IMR-90 (cell line): ENCODE results near the gene SMOC1. TPM values are rescaled to one million over a fixed set of nuclear protein-coding genes. Genes with fewer than 3 reads are reported as not detected.

Experiments
- ATAC-seq: fragments of 200-7000 bp; cut with Tn5 transposase; 2 replicates; pipeline ENCODE4 v1.9.1; 2020; ENCODE audit warnings: low read depth, mild to moderate bottlenecking, moderate library complexity
- BruUV-seq: library from RNA; stranded (reverse); fragments of 400-500 nt; replicated peaks from 2 replicates; lab custom pipeline; 2021; lab: Mats Ljungman, UMichigan
- CTCF ChIA-PET: fragments of 300-600 bp; formaldehyde crosslinking; extraction: SDS; loops from one replicate; lab custom pipeline; 2021; ENCODE audit warnings: antibody characterized with exemption; lab: Yijun Ruan, JAX
- POLR2A ChIA-PET: fragments of 300-600 bp; sonication (Branson Sonifier 250); formaldehyde crosslinking; loops from one replicate; lab custom pipeline; 2022; ENCODE audit warnings: antibody characterized with exemption; ENCODE audit not compliant: unreplicated experiment; lab: Charles Lee
- DNase-seq: peaks from one replicate; pipeline ENCODE4 v3.0.0; 2013
- H2AFZ ChIP-seq: replicated peaks from 2 replicates; pipeline ENCODE3; 2013; ENCODE audit warnings: low read length, mild to moderate bottlenecking; ENCODE audit not compliant: poor library complexity
- H2AK5ac ChIP-seq: 2 replicates; pipeline ENCODE4 v1.6.1; 2013; ENCODE audit warnings: low read depth, low read length, inconsistent platforms
- H2AK9ac ChIP-seq: replicated peaks from 2 replicates; pipeline ENCODE3; 2013; ENCODE audit warnings: mild to moderate bottlenecking, low read depth, low read length, moderate library complexity; ENCODE audit not compliant: poor library complexity
- H2BK120ac ChIP-seq: 2 replicates; pipeline ENCODE4 v1.6.1; 2013; ENCODE audit warnings: low read depth, low read length, inconsistent platforms
- H2BK15ac ChIP-seq: 3 replicates; pipeline ENCODE4 v1.6.1; 2013; ENCODE audit warnings: low read depth, low read length, inconsistent platforms
- H2BK20ac ChIP-seq: 2 replicates; pipeline ENCODE4 v1.6.1; 2013; ENCODE audit warnings: low read depth, mild to moderate bottlenecking, inconsistent platforms, low read length, moderate library complexity
- H2BK5ac ChIP-seq: 2 replicates; pipeline ENCODE4 v1.6.1; 2013; ENCODE audit warnings: mild to moderate bottlenecking, low read depth, low read length, inconsistent platforms; ENCODE audit not compliant: poor library complexity, severe bottlenecking
- H3K14ac ChIP-seq: replicated peaks from 2 replicates; pipeline ENCODE4 v1.6.1; 2013; ENCODE audit warnings: low read depth, low read length, inconsistent platforms
- H3K18ac ChIP-seq: 2 replicates; pipeline ENCODE4 v1.6.1; 2013; ENCODE audit warnings: low read depth, low read length, control low read depth
- H3K23ac ChIP-seq: 2 replicates; pipeline ENCODE4 v1.6.1; 2013; ENCODE audit warnings: low read depth, low read length, inconsistent platforms
- H3K27ac ChIP-seq: 2 replicates; pipeline ENCODE4 v1.5.1; 2013; ENCODE audit warnings: mild to moderate bottlenecking, control low read depth, low read length; ENCODE audit not compliant: insufficient read depth
- H3K27me3 ChIP-seq: 2 replicates; pipeline ENCODE4 v1.6.1; 2013; ENCODE audit warnings: low read length; ENCODE audit not compliant: control insufficient read depth, insufficient read depth
- H3K36me3 ChIP-seq: 2 replicates; pipeline ENCODE4 v1.6.1; 2013; ENCODE audit warnings: low read length, mixed read lengths; ENCODE audit not compliant: control insufficient read depth, insufficient read depth
- H3K4ac ChIP-seq: 2 replicates; pipeline ENCODE4 v1.6.1; 2013; ENCODE audit warnings: low read depth, low read length, inconsistent platforms
- H3K4me1 ChIP-seq: 2 replicates; pipeline ENCODE4 v1.6.1; 2013; ENCODE audit warnings: low read length, mixed read lengths; ENCODE audit not compliant: control insufficient read depth, insufficient read depth
- H3K4me2 ChIP-seq: 2 replicates; pipeline ENCODE4 v1.6.1; 2013; ENCODE audit warnings: low read depth, mild to moderate bottlenecking, control low read depth, low read length, moderate library complexity
- H3K4me3 ChIP-seq: 2 replicates; pipeline ENCODE4 v1.5.1; 2013; ENCODE audit warnings: low read depth, mild to moderate bottlenecking, control low read depth, low read length, moderate library complexity; ENCODE audit not compliant: insufficient read depth
- H3K56ac ChIP-seq: 2 replicates; pipeline ENCODE4 v1.6.1; 2013; ENCODE audit warnings: low read length, inconsistent platforms; ENCODE audit not compliant: insufficient read depth; ENCODE audit errors: extremely low read depth
- H3K79me1 ChIP-seq, 2 experiments: 2 replicates each; pipeline ENCODE4 v1.6.1; 2013; ENCODE audit warnings: low read length in 2 of 2, inconsistent platforms in 1 of 2, low read depth in 1 of 2
- H3K9ac ChIP-seq: 2 replicates; pipeline ENCODE4 v1.6.1; 2013; ENCODE audit warnings: low read depth, low read length, control low read depth
- H3K9me1 ChIP-seq: 2 replicates; pipeline ENCODE4 v1.6.1; 2013; ENCODE audit warnings: low read length, inconsistent platforms; ENCODE audit not compliant: insufficient read depth
- H3K9me3 ChIP-seq: 2 replicates; pipeline ENCODE4 v1.6.1; 2013; ENCODE audit warnings: low read length; ENCODE audit not compliant: control insufficient read depth, insufficient read depth
- H4K20me1 ChIP-seq: 2 replicates; pipeline ENCODE4 v1.6.1; 2013; ENCODE audit warnings: low read length, inconsistent platforms; ENCODE audit not compliant: insufficient read depth
- H4K5ac ChIP-seq: 2 replicates; pipeline ENCODE4 v1.6.1; 2013; ENCODE audit warnings: mild to moderate bottlenecking, low read depth, low read length, control low read depth
- H4K8ac ChIP-seq, 2 experiments: 2 replicates each; pipeline ENCODE4 v1.6.1; 2013; ENCODE audit warnings: low read depth in 2 of 2, low read length in 2 of 2, control low read depth in 1 of 2, inconsistent platforms in 1 of 2
- H4K91ac ChIP-seq: 2 replicates; pipeline ENCODE4 v1.6.1; 2013; ENCODE audit warnings: low read depth, low read length, inconsistent platforms; ENCODE audit not compliant: insufficient read depth
- BHLHE40 ChIP-seq: fragments of 150-350 bp; IDR thresholded peaks from 2 replicates; pipeline ENCODE4 v1.6.1; 2016; ENCODE audit warnings: mild to moderate bottlenecking, low read depth, low read length
- CHD1 ChIP-seq: IDR thresholded peaks from 2 replicates; pipeline ENCODE4 v1.6.1; 2012; ENCODE audit warnings: low read depth, low read length, improper control_type of control experiment
- POLR2A ChIP-seq: IDR thresholded peaks from 2 replicates; pipeline ENCODE4 v1.6.1; 2012; ENCODE audit warnings: mild to moderate bottlenecking, low read depth, low read length
- RCOR1 ChIP-seq: IDR thresholded peaks from 2 replicates; pipeline ENCODE4 v1.6.1; 2012; ENCODE audit warnings: mild to moderate bottlenecking, low read length, improper control_type of control experiment; ENCODE audit not compliant: insufficient replicate concordance
- SMC3 ChIP-seq: fragments of 150-350 bp; IDR thresholded peaks from 2 replicates; pipeline ENCODE4 v1.6.1; 2016; ENCODE audit warnings: low read depth, mild to moderate bottlenecking, antibody characterized with exemption, low read length, moderate library complexity
- WGBS, 2 experiments: methylation state at CpG; one replicate each; pipeline versions ENCODE4 v1.1.5 to v1.1.7; 2013; ENCODE audit warnings: missing lambda C conversion rate in 2 of 2; ENCODE audit not compliant: insufficient read length in 1 of 2; ENCODE audit errors: extremely low coverage in 2 of 2; 5-methylcytosine and 5-hydroxymethylcytosine counted together
- dilution Hi-C: fragments of 300-500 bp; cut with HindIII; formaldehyde crosslinking; loops from one replicate; pipeline ENCODE4 v1.14.3; 2018; ENCODE audit warnings: low sequenced_read_pairs; ENCODE audit not compliant: unreplicated experiment
- in situ Hi-C: fragments of 300-500 bp; cut with MboI; formaldehyde crosslinking; loops from 3 replicates; pipeline ENCODE4 v1.14.3; 2019; ENCODE audit warnings: low sequenced_read_pairs, inconsistent platforms, mixed read lengths
- intact Hi-C: fragments of 100-400 bp; cut with micrococcal nuclease; formaldehyde crosslinking; loops from 2 replicates; pipeline ENCODE4 v1.10.0; 2022
- polyA plus RNA-seq, 3 experiments: library from polyadenylated mRNA; depleted of rRNA; stranded (reverse); fragments of >200 nt; gene quantifications; 2 replicates each; pipeline ENCODE4 v1.2.3, GENCODE V29; 2012; ENCODE audit warnings: low replicate concordance in 1 of 3
- total RNA-seq: library from RNA; depleted of rRNA; stranded (reverse); fragments of >200 nt; gene quantifications from 2 replicates; pipeline ENCODE4 v1.2.3, GENCODE V29; 2012

The SMOC1 gene
- total and polyA plus RNA-seq, 2 of the 4 experiments (the other 2 are of a cell fraction): 0.90 to 4.1 TPM

DNA sequence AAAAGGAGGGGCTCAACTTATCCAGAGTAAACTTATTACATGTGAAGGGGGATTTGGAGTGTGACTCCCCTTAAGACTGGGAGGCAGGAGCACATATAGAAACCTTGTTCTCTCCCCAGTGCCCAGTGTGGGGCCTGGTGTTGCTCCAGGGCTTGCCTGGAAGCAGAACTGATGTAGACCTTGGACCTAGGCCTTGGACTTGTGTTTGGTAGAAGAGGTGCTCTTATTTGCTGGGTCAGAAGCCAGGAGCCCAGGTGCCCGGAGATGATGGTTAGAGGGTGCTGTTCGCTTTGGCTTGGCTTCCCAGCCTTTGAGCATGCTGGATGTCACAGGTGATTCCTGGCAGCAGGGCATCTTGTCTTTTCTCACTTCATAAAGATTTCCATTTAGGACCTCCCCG is 110.4 kb downstream of the SMOC1 start:
- BruUV-seq: no TSS peak
- no peak for ATAC-seq
- Histone ChIP-seq H2AK9ac (no peak overlapping the region), H2BK5ac (no peak overlapping the region), H4K20me1 (no peaks in the 10 kb centered on the region), H3K18ac (no peak overlapping the region), H4K8ac (no peak overlapping the region), H2AFZ (no peak overlapping the region), H3K4ac (no peak overlapping the region), H4K91ac (no peak overlapping the region), H2AK5ac (no peak overlapping the region; the same call in 1 of the 2 replicates), H3K27me3 (no peaks in the 10 kb centered on the region), H3K36me3 (no peaks in the 10 kb centered on the region), H2BK120ac (no peak overlapping the region), H3K23ac (no peak overlapping the region), H3K27ac (no peak overlapping the region), H3K56ac (no peak overlapping the region), H3K9me1 (peaks cover 3% of the 10 kb centered on the region; the same call in 1 of the 2 replicates), H3K4me1 (peaks cover 5% of the 10 kb centered on the region), H3K4me3 (no peak overlapping the region), H2BK20ac (no peak overlapping the region), H3K9me3 (no peaks in the 10 kb centered on the region), H3K79me1 (no peaks in the 10 kb centered on the region), H3K4me2 (no peak overlapping the region), H4K5ac (no peak overlapping the region), H3K9ac (no peak overlapping the region), H2BK15ac (no peak overlapping the region), H3K14ac (no peak overlapping the region)
- dilution Hi-C loops (no loop called here), in situ Hi-C loops (no loop called here), intact Hi-C loops (no loop called here)
- ChIA-PET CTCF (no interaction called here), POLR2A (no interaction called here)
- no peak for TF ChIP-seq RCOR1
- TF ChIP-seq SMC3: no peak
- TF ChIP-seq BHLHE40: no peak
- no peak for TF ChIP-seq POLR2A
- no peak for TF ChIP-seq CHD1
- no peak for DNase-seq
- no CpG with 5 or more reads among the region's 3 CpGs for WGBS, 2 experiments
